ENCODE measurements around the gene MRPL22.
"Not testable (repeated sequence)": the region's sequence is repeated elsewhere in the genome, so short reads cannot be mapped to it uniquely, and the experiment has no call there.

MRPL22 gene

DNA sequence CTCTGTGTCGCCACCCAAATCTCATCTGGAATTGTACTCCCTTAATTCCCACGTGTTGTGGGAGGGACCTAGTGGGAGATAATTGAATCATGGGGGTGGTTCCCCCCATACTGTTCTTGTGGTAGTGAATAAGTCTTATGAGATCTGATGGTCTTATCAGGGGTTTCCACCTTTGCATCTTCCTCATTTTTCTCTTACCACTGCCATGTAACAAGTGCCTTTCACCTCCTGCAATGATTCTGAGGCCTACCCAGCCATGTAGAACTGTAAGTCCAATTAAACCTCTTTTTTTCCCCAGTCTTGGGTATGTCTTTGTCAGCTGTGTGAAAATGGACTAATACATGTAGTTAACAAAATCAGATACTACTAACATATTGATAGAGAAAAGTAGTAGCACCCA, 37.4 kb downstream of the MRPL22 start:
- not testable (repeated sequence) for H3K27me3 ChIP-seq (ENCODE audit: control insufficient read depth, insufficient read depth, low read length); H3K4me3 ChIP-seq (ENCODE audit: low read length); H3K36me3 ChIP-seq (ENCODE audit: control insufficient read depth, insufficient read depth, low read length); H3K4me1 ChIP-seq (ENCODE audit: control insufficient read depth, insufficient read depth, low read length); H3K9ac ChIP-seq (ENCODE audit: low read length); H3K27ac ChIP-seq (ENCODE audit: low read depth, low read length)

DNA sequence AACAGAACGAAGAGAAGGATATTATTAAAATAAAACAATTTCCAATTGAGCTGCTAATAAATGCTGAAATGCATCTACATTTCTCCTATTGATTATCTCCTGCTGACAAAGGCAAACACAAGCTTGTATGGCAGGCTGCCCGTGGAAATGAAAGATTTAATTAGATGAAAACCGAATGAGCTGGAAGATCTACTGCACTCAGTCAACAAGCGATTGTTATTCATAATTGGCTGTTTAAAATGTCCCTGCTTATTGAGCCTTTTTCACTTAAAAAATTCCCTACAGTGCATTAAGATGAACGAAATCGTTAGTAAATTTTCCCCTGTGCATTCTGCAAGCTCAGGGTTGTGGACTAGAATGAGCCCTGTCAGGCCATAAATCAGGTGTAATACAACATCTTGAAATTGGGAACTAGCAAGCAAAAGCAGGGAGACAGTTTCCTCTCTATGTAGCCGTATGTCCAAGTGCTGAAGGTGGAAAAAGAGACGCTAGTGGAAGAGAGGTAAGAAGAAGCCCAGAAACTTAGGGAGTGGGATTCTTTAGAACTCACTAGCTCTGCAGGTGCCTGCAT, 44.2 kb downstream of the MRPL22 start:
- H3K27me3 ChIP-seq (ENCODE audit: control insufficient read depth, insufficient read depth, low read length) = no peaks in the 10 kb centered on the region
- no peak overlapping the region for H3K27ac ChIP-seq (ENCODE audit: low read depth, low read length)
- no peak overlapping the region for H3K9ac ChIP-seq (ENCODE audit: low read length)
- H3K36me3 ChIP-seq (ENCODE audit: control insufficient read depth, insufficient read depth, low read length) = no peaks in the 10 kb centered on the region
- H3K4me3 ChIP-seq (ENCODE audit: low read length) = no peak overlapping the region
- H3K4me1 ChIP-seq (ENCODE audit: control insufficient read depth, insufficient read depth, low read length) = no peaks in the 10 kb centered on the region

DNA sequence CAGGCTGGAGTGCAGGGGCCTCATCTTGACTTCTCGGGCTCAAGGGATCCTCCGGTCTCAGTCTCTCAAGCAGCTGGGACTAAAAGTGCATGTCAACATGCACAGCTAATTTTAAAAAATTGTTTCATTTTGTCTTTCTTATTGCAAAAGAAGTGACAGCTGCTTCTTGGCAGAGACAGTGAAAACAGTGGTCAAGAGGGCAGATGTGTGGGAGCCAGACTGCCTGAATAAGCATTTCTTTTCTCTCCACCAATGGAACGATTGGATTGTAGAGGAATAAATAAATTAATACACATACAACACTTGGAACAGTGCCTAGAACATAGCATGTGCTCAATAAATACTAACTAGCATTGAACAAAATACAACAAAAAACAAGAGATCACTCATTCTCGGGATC, 45.3 kb downstream of the MRPL22 start:
- Histone ChIP-seq H3K27ac (ENCODE audit: low read depth, low read length) (no peak overlapping the region), H3K4me3 (ENCODE audit: low read length) (no peak overlapping the region), H3K4me1 (ENCODE audit: control insufficient read depth, insufficient read depth, low read length) (no peaks in the 10 kb centered on the region), H3K36me3 (ENCODE audit: control insufficient read depth, insufficient read depth, low read length) (no peaks in the 10 kb centered on the region), H3K9ac (ENCODE audit: low read length) (no peak overlapping the region), H3K27me3 (ENCODE audit: control insufficient read depth, insufficient read depth, low read length) (no peaks in the 10 kb centered on the region)

DNA sequence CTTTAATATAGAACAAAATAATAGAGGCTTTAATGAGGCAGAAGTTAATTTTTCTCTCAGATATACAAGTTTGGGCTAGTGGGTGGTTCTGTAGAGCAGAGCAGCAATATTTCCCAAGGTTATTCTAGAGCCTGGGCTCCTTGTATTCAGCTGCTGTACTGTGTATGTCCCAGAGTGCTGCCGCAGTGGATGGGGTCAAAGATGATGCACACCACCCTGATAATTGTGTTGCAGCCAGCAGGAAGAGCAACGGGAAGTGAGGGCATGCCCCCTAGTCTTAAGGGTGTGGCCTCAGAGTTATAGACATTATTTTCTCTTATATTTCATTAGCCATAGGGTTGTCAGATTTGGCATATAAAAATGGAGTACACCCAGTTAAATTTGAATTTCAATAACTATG, 48.8 kb downstream of the MRPL22 start:
- no peaks in the 10 kb centered on the region for H3K27me3 ChIP-seq (ENCODE audit: control insufficient read depth, insufficient read depth, low read length)
- H3K4me3 ChIP-seq (ENCODE audit: low read length) = no peak overlapping the region
- no peaks in the 10 kb centered on the region for H3K36me3 ChIP-seq (ENCODE audit: control insufficient read depth, insufficient read depth, low read length)
- H3K27ac ChIP-seq (ENCODE audit: low read depth, low read length) = no peak overlapping the region
- no peaks in the 10 kb centered on the region for H3K4me1 ChIP-seq (ENCODE audit: control insufficient read depth, insufficient read depth, low read length)
- no peak overlapping the region for H3K9ac ChIP-seq (ENCODE audit: low read length)

DNA sequence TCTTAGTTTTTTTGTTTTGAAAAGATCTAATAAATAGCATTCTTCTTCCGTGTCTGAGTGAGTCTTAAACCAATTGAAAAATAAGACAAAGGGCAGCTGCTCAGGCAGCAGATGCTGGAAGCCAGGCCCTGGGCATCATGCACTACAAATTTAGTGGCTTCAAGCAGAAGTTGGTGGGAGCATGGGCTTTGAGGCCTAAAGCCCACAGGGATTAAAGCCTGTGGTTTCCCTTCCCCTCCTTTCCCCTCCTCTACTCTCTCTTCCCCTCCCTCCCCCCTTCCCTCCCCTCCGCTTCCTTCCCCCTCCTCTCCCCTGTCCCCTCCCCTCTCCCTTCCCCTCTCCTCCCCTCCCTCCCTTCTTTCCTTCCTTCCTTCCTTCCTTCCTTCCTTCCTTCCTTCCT, 52.6 kb downstream of the MRPL22 start:
- H3K27me3 ChIP-seq (ENCODE audit: control insufficient read depth, insufficient read depth, low read length) = no peaks in the 10 kb centered on the region
- H3K9ac ChIP-seq (ENCODE audit: low read length) = no peak overlapping the region
- H3K27ac ChIP-seq (ENCODE audit: low read depth, low read length) = no peak overlapping the region
- no peak overlapping the region for H3K4me3 ChIP-seq (ENCODE audit: low read length)
- no peaks in the 10 kb centered on the region for H3K4me1 ChIP-seq (ENCODE audit: control insufficient read depth, insufficient read depth, low read length)
- no peaks in the 10 kb centered on the region for H3K36me3 ChIP-seq (ENCODE audit: control insufficient read depth, insufficient read depth, low read length)

DNA sequence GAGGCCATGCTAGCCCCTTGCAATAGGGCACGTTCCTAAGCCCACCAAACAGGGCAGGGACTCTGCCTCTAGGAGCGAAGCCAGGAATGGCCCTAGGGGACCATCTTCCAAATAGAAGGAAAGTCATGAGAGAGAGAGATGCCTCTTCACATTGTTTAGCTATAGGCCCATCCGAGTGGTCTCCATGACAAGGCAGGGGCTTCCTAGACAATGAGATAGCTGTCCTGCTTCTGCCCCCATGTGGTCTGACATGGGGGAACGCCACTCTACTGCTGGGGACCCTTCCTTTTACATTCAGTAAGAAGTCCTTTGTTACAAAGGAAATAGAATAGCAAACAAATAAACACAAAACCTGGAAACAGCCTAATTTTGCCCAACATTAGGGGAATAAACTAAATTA, 54.8 kb downstream of the MRPL22 start:
- H3K9ac ChIP-seq (ENCODE audit: low read length) = no peak overlapping the region
- H3K4me3 ChIP-seq (ENCODE audit: low read length) = no peak overlapping the region
- H3K27me3 ChIP-seq (ENCODE audit: control insufficient read depth, insufficient read depth, low read length) = no peaks in the 10 kb centered on the region
- H3K27ac ChIP-seq (ENCODE audit: low read depth, low read length) = no peak overlapping the region
- no peaks in the 10 kb centered on the region for H3K36me3 ChIP-seq (ENCODE audit: control insufficient read depth, insufficient read depth, low read length)
- H3K4me1 ChIP-seq (ENCODE audit: control insufficient read depth, insufficient read depth, low read length) = no peaks in the 10 kb centered on the region

DNA sequence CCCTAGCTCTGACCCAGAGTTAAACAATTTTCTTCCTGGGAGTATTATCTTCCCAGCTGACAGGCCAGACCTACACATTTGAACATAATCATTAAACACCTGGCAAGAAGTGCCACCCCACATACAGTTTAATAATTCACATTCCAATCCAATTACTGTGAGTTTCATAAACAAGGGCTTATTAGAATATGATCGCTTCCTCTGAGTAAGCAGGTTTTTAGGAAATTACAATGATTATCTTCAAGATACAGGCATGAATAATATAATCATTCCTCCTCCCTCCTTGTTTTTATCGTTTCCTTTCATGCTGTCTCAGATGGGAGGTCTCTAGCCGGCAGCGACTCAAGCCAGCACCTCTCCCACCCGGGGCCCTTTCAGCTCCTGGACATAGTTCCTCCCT, 56.9 kb downstream of the MRPL22 start:
- H3K27ac ChIP-seq (ENCODE audit: low read depth, low read length) = no peak overlapping the region
- no peak overlapping the region for H3K9ac ChIP-seq (ENCODE audit: low read length)
- no peaks in the 10 kb centered on the region for H3K27me3 ChIP-seq (ENCODE audit: control insufficient read depth, insufficient read depth, low read length)
- no peak overlapping the region for H3K4me3 ChIP-seq (ENCODE audit: low read length)
- H3K36me3 ChIP-seq (ENCODE audit: control insufficient read depth, insufficient read depth, low read length) = no peaks in the 10 kb centered on the region
- no peaks in the 10 kb centered on the region for H3K4me1 ChIP-seq (ENCODE audit: control insufficient read depth, insufficient read depth, low read length)

DNA sequence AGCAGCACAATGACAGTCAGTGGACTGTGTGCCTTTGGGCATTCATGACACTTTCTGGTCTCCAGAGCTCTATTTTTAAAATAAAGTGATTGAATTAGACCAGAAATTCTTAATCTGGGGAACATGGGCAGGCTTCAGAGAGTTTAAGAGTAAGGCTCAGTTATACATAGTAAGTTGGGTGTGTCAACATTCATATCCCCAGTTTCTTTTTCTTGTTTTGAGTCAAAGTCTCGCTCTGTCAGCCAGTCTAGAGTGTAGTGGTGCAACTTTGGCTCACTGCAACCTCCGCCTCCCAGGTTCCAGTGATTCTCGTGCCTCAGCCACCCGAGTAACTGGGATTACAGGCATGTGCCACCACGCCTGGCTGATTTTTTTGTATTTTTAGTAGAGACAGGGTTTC, 59.0 kb downstream of the MRPL22 start:
- Histone ChIP-seq H3K9ac (ENCODE audit: low read length) (no peak overlapping the region), H3K4me1 (ENCODE audit: control insufficient read depth, insufficient read depth, low read length) (no peaks in the 10 kb centered on the region), H3K36me3 (ENCODE audit: control insufficient read depth, insufficient read depth, low read length) (no peaks in the 10 kb centered on the region), H3K27me3 (ENCODE audit: control insufficient read depth, insufficient read depth, low read length) (no peaks in the 10 kb centered on the region), H3K4me3 (ENCODE audit: low read length) (no peak overlapping the region), H3K27ac (ENCODE audit: low read depth, low read length) (no peak overlapping the region)

DNA sequence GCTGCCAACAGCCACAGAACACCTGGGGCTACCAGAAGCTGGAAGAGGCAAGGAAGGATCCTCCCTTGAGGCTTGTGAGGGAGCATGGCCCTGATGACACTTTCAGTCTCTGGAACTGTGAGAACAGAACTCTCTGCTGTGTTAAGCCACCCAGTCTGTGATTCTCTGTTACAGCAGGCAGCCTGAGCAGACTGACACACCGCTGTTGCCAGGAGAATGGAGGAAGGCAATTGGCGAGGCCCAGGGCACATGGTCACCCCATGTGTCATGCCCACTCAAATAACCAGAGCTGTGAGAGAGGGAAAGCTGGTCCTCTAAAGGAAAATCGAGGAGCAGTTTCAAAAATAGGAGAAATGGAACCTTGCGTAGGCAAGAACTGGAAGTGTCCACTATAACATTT, 60.6 kb downstream of the MRPL22 start:
- H3K9ac ChIP-seq (ENCODE audit: low read length) = no peak overlapping the region
- no peaks in the 10 kb centered on the region for H3K36me3 ChIP-seq (ENCODE audit: control insufficient read depth, insufficient read depth, low read length)

DNA sequence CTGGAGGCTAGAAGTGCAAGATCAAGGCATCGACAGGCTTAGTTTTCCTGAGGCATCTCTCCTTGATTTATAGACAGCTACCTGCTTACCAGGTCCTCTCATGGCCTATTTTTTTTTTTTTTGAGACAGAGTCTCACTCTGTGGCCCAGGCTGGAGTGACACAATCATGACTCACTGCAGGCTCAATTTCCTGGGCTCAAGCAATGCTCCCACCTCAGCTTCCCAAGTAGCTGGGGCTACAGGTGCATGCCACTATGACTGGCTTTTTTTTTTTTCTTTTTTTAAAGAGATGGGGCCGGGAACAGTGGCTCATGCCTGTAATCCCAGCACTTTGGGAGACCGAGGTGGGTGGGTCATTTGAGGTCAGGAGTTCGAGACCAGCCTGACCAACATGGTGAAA, 61.8 kb downstream of the MRPL22 start:
- H3K27ac ChIP-seq (ENCODE audit: low read depth, low read length); H3K27me3 ChIP-seq (ENCODE audit: control insufficient read depth, insufficient read depth, low read length); H3K4me1 ChIP-seq (ENCODE audit: control insufficient read depth, insufficient read depth, low read length); H3K9ac ChIP-seq (ENCODE audit: low read length); H3K4me3 ChIP-seq (ENCODE audit: low read length); H3K36me3 ChIP-seq (ENCODE audit: control insufficient read depth, insufficient read depth, low read length): not testable (repeated sequence)

More for the DNA sequence above, 60.6 kb downstream of the MRPL22 start:
- H3K4me1 ChIP-seq (ENCODE audit: control insufficient read depth, insufficient read depth, low read length) = no peaks in the 10 kb centered on the region
- no peaks in the 10 kb centered on the region for H3K27me3 ChIP-seq (ENCODE audit: control insufficient read depth, insufficient read depth, low read length)
- no peak overlapping the region for H3K4me3 ChIP-seq (ENCODE audit: low read length)
- H3K27ac ChIP-seq (ENCODE audit: low read depth, low read length) = no peak overlapping the region

DNA sequence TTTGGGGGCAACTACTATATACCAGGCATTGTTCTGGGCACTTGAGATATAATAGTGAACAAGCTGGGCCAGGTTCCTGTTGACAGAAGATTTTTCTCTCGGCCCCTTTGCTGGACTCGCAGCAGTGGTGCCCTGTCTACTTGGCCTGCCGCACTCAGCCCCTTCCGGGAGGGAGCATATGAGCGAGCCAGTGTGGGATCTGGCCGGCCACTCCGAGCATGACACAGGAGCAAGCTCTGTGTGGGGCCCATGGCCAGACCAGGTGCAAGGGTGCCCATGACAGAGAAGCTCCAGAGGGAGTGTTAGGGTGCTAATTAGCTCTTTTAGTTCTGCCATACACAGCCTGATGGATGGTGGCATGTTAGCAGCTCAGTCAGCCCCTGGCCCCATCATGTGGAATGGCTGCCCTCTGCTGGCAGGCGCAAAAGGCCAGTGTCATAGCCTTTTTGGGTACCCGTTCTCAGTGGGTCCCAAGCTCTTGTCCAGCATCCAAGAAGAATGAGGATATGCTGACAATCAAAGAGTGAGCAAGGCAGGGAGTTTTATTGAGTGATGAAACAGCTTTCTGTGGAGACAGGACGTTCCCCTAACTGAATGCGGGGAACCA, 63.4 kb downstream of the MRPL22 start:
- Histone ChIP-seq H3K4me3 (ENCODE audit: low read length) (no peak overlapping the region), H3K27ac (ENCODE audit: low read depth, low read length) (no peak overlapping the region), H3K36me3 (ENCODE audit: control insufficient read depth, insufficient read depth, low read length) (no peaks in the 10 kb centered on the region), H3K27me3 (ENCODE audit: control insufficient read depth, insufficient read depth, low read length) (no peaks in the 10 kb centered on the region), H3K9ac (ENCODE audit: low read length) (no peak overlapping the region), H3K4me1 (ENCODE audit: control insufficient read depth, insufficient read depth, low read length) (no peaks in the 10 kb centered on the region)

DNA sequence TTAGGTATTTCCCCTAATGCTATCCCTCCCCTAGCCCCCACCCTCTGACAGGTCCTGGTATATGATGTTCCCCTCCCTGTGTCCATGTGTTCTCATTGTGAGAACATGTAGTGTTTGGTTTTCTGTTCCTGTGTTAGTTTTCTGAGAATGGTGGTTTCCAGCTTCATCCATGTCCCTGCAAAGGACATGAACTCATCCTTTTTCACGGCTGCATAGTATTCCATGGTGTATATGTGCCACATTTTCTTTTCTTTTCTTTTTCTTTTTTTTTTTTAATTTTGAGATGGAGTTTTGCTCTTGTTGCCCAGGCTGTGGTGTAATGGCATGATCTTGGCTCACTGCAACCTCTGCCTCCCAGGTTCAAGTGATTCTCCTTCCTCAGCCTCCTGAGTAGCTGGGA, 65.4 kb downstream of the MRPL22 start:
- not testable (repeated sequence) for H3K9ac ChIP-seq (ENCODE audit: low read length); H3K4me1 ChIP-seq (ENCODE audit: control insufficient read depth, insufficient read depth, low read length); H3K36me3 ChIP-seq (ENCODE audit: control insufficient read depth, insufficient read depth, low read length); H3K27me3 ChIP-seq (ENCODE audit: control insufficient read depth, insufficient read depth, low read length); H3K4me3 ChIP-seq (ENCODE audit: low read length); H3K27ac ChIP-seq (ENCODE audit: low read depth, low read length)

DNA sequence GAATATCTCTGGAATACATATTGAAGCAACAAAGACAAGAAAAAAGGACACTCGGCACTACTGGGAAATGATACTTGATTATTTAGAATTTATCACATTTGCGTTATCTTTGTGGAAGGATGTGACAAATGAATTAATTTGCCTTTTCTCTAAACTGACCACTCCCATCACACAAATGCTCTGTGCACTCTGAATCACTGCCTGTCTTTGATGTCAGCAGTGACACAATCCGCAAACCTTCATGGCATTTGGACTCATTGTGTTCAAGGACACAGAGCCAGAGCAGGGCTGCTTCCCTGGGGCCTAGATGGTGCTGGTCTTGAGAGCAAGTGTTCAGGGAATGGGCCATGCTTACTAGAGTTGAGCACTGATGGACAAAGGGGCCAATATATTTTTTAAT, 67.8 kb downstream of the MRPL22 start:
- Histone ChIP-seq H3K27me3 (ENCODE audit: control insufficient read depth, insufficient read depth, low read length) (no peaks in the 10 kb centered on the region), H3K4me3 (ENCODE audit: low read length) (no peak overlapping the region), H3K27ac (ENCODE audit: low read depth, low read length) (no peak overlapping the region), H3K4me1 (ENCODE audit: control insufficient read depth, insufficient read depth, low read length) (no peaks in the 10 kb centered on the region), H3K9ac (ENCODE audit: low read length) (no peak overlapping the region), H3K36me3 (ENCODE audit: control insufficient read depth, insufficient read depth, low read length) (no peaks in the 10 kb centered on the region)

Measured in rectal smooth muscle tissue (tissue), 1 donor.